IMR-90 (cell line): Measurements from ENCODE around the gene MARCHF2. TPM values are rescaled to one million over a fixed set of nuclear protein-coding genes. Genes with fewer than 3 reads are reported as not detected.

Experiments
- ATAC-seq: fragments of 200-7000 bp; cut with Tn5 transposase; 2 replicates; pipeline ENCODE4 v1.9.1; 2020; ENCODE audit warnings: low read depth, mild to moderate bottlenecking, moderate library complexity
- BruUV-seq: library from RNA; stranded (reverse); fragments of 400-500 nt; replicated peaks from 2 replicates; lab custom pipeline; 2021; lab: Mats Ljungman, UMichigan
- CTCF ChIA-PET: fragments of 300-600 bp; formaldehyde crosslinking; extraction: SDS; loops from one replicate; lab custom pipeline; 2021; ENCODE audit warnings: antibody characterized with exemption; lab: Yijun Ruan, JAX
- POLR2A ChIA-PET: fragments of 300-600 bp; sonication (Branson Sonifier 250); formaldehyde crosslinking; loops from one replicate; lab custom pipeline; 2022; ENCODE audit warnings: antibody characterized with exemption; ENCODE audit not compliant: unreplicated experiment; lab: Charles Lee
- DNase-seq: peaks from one replicate; pipeline ENCODE4 v3.0.0; 2013
- H2AFZ ChIP-seq: replicated peaks from 2 replicates; pipeline ENCODE3; 2013; ENCODE audit warnings: low read length, mild to moderate bottlenecking; ENCODE audit not compliant: poor library complexity
- H2AK5ac ChIP-seq: 2 replicates; pipeline ENCODE4 v1.6.1; 2013; ENCODE audit warnings: low read depth, low read length, inconsistent platforms
- H2AK9ac ChIP-seq: replicated peaks from 2 replicates; pipeline ENCODE3; 2013; ENCODE audit warnings: mild to moderate bottlenecking, low read depth, low read length, moderate library complexity; ENCODE audit not compliant: poor library complexity
- H2BK120ac ChIP-seq: 2 replicates; pipeline ENCODE4 v1.6.1; 2013; ENCODE audit warnings: low read depth, low read length, inconsistent platforms
- H2BK15ac ChIP-seq: 3 replicates; pipeline ENCODE4 v1.6.1; 2013; ENCODE audit warnings: low read depth, low read length, inconsistent platforms
- H2BK20ac ChIP-seq: 2 replicates; pipeline ENCODE4 v1.6.1; 2013; ENCODE audit warnings: low read depth, mild to moderate bottlenecking, inconsistent platforms, low read length, moderate library complexity
- H2BK5ac ChIP-seq: 2 replicates; pipeline ENCODE4 v1.6.1; 2013; ENCODE audit warnings: mild to moderate bottlenecking, low read depth, low read length, inconsistent platforms; ENCODE audit not compliant: poor library complexity, severe bottlenecking
- H3K14ac ChIP-seq: replicated peaks from 2 replicates; pipeline ENCODE4 v1.6.1; 2013; ENCODE audit warnings: low read depth, low read length, inconsistent platforms
- H3K18ac ChIP-seq: 2 replicates; pipeline ENCODE4 v1.6.1; 2013; ENCODE audit warnings: low read depth, low read length, control low read depth
- H3K23ac ChIP-seq: 2 replicates; pipeline ENCODE4 v1.6.1; 2013; ENCODE audit warnings: low read depth, low read length, inconsistent platforms
- H3K27ac ChIP-seq: 2 replicates; pipeline ENCODE4 v1.5.1; 2013; ENCODE audit warnings: mild to moderate bottlenecking, control low read depth, low read length; ENCODE audit not compliant: insufficient read depth
- H3K27me3 ChIP-seq: 2 replicates; pipeline ENCODE4 v1.6.1; 2013; ENCODE audit warnings: low read length; ENCODE audit not compliant: control insufficient read depth, insufficient read depth
- H3K36me3 ChIP-seq: 2 replicates; pipeline ENCODE4 v1.6.1; 2013; ENCODE audit warnings: low read length, mixed read lengths; ENCODE audit not compliant: control insufficient read depth, insufficient read depth
- H3K4ac ChIP-seq: 2 replicates; pipeline ENCODE4 v1.6.1; 2013; ENCODE audit warnings: low read depth, low read length, inconsistent platforms
- H3K4me1 ChIP-seq: 2 replicates; pipeline ENCODE4 v1.6.1; 2013; ENCODE audit warnings: low read length, mixed read lengths; ENCODE audit not compliant: control insufficient read depth, insufficient read depth
- H3K4me2 ChIP-seq: 2 replicates; pipeline ENCODE4 v1.6.1; 2013; ENCODE audit warnings: low read depth, mild to moderate bottlenecking, control low read depth, low read length, moderate library complexity
- H3K4me3 ChIP-seq: 2 replicates; pipeline ENCODE4 v1.5.1; 2013; ENCODE audit warnings: low read depth, mild to moderate bottlenecking, control low read depth, low read length, moderate library complexity; ENCODE audit not compliant: insufficient read depth
- H3K56ac ChIP-seq: 2 replicates; pipeline ENCODE4 v1.6.1; 2013; ENCODE audit warnings: low read length, inconsistent platforms; ENCODE audit not compliant: insufficient read depth; ENCODE audit errors: extremely low read depth
- H3K79me1 ChIP-seq, 2 experiments: 2 replicates each; pipeline ENCODE4 v1.6.1; 2013; ENCODE audit warnings: low read length in 2 of 2, inconsistent platforms in 1 of 2, low read depth in 1 of 2
- H3K9ac ChIP-seq: 2 replicates; pipeline ENCODE4 v1.6.1; 2013; ENCODE audit warnings: low read depth, low read length, control low read depth
- H3K9me1 ChIP-seq: 2 replicates; pipeline ENCODE4 v1.6.1; 2013; ENCODE audit warnings: low read length, inconsistent platforms; ENCODE audit not compliant: insufficient read depth
- H3K9me3 ChIP-seq: 2 replicates; pipeline ENCODE4 v1.6.1; 2013; ENCODE audit warnings: low read length; ENCODE audit not compliant: control insufficient read depth, insufficient read depth
- H4K20me1 ChIP-seq: 2 replicates; pipeline ENCODE4 v1.6.1; 2013; ENCODE audit warnings: low read length, inconsistent platforms; ENCODE audit not compliant: insufficient read depth
- H4K5ac ChIP-seq: 2 replicates; pipeline ENCODE4 v1.6.1; 2013; ENCODE audit warnings: mild to moderate bottlenecking, low read depth, low read length, control low read depth
- H4K8ac ChIP-seq, 2 experiments: 2 replicates each; pipeline ENCODE4 v1.6.1; 2013; ENCODE audit warnings: low read depth in 2 of 2, low read length in 2 of 2, control low read depth in 1 of 2, inconsistent platforms in 1 of 2
- H4K91ac ChIP-seq: 2 replicates; pipeline ENCODE4 v1.6.1; 2013; ENCODE audit warnings: low read depth, low read length, inconsistent platforms; ENCODE audit not compliant: insufficient read depth
- CEBPB ChIP-seq: IDR thresholded peaks from 2 replicates; pipeline ENCODE4 v1.6.1; 2012; ENCODE audit warnings: low read depth, low read length, improper control_type of control experiment
- CHD1 ChIP-seq: IDR thresholded peaks from 2 replicates; pipeline ENCODE4 v1.6.1; 2012; ENCODE audit warnings: low read depth, low read length, improper control_type of control experiment
- FOS ChIP-seq: fragments of 150-350 bp; IDR thresholded peaks from 2 replicates; pipeline ENCODE4 v1.6.1; 2016; ENCODE audit warnings: low read depth, low read length
- MAFK ChIP-seq: IDR thresholded peaks from 2 replicates; pipeline ENCODE4 v1.6.1; 2012; ENCODE audit warnings: low read depth, low read length, improper control_type of control experiment
- MAZ ChIP-seq: IDR thresholded peaks from 2 replicates; pipeline ENCODE4 v1.6.1; 2012; ENCODE audit warnings: low read depth, mild to moderate bottlenecking, low read length, improper control_type of control experiment, moderate library complexity, borderline replicate concordance
- RAD21 ChIP-seq: IDR thresholded peaks from 2 replicates; pipeline ENCODE4 v1.6.1; 2012; ENCODE audit warnings: low read length, improper control_type of control experiment
- RFX5 ChIP-seq: IDR thresholded peaks from 2 replicates; pipeline ENCODE4 v1.8.0; 2012; ENCODE audit warnings: low read depth, mild to moderate bottlenecking, low read length, moderate library complexity
- WGBS, 2 experiments: methylation state at CpG; one replicate each; pipeline versions ENCODE4 v1.1.5 to v1.1.7; 2013; ENCODE audit warnings: missing lambda C conversion rate in 2 of 2; ENCODE audit not compliant: insufficient read length in 1 of 2; ENCODE audit errors: extremely low coverage in 2 of 2; 5-methylcytosine and 5-hydroxymethylcytosine counted together
- dilution Hi-C: fragments of 300-500 bp; cut with HindIII; formaldehyde crosslinking; loops from one replicate; pipeline ENCODE4 v1.14.3; 2018; ENCODE audit warnings: low sequenced_read_pairs; ENCODE audit not compliant: unreplicated experiment
- in situ Hi-C: fragments of 300-500 bp; cut with MboI; formaldehyde crosslinking; loops from 3 replicates; pipeline ENCODE4 v1.14.3; 2019; ENCODE audit warnings: low sequenced_read_pairs, inconsistent platforms, mixed read lengths
- intact Hi-C: fragments of 100-400 bp; cut with micrococcal nuclease; formaldehyde crosslinking; loops from 2 replicates; pipeline ENCODE4 v1.10.0; 2022
- polyA plus RNA-seq, 3 experiments: library from polyadenylated mRNA; depleted of rRNA; stranded (reverse); fragments of >200 nt; gene quantifications; 2 replicates each; pipeline ENCODE4 v1.2.3, GENCODE V29; 2012; ENCODE audit warnings: low replicate concordance in 1 of 3
- total RNA-seq: library from RNA; depleted of rRNA; stranded (reverse); fragments of >200 nt; gene quantifications from 2 replicates; pipeline ENCODE4 v1.2.3, GENCODE V29; 2012
- TF ChIP-seq, protein P1 (sequence below): fragments of 150-350 bp; IDR thresholded peaks from 2 replicates; pipeline ENCODE4 v1.6.1; 2017; ENCODE audit warnings: mild to moderate bottlenecking, antibody characterized with exemption, low read length, low read depth

The MARCHF2 gene
- total and polyA plus RNA-seq, 2 of the 4 experiments (the other 2 are of a cell fraction): 33.8 to 58.8 TPM

DNA sequence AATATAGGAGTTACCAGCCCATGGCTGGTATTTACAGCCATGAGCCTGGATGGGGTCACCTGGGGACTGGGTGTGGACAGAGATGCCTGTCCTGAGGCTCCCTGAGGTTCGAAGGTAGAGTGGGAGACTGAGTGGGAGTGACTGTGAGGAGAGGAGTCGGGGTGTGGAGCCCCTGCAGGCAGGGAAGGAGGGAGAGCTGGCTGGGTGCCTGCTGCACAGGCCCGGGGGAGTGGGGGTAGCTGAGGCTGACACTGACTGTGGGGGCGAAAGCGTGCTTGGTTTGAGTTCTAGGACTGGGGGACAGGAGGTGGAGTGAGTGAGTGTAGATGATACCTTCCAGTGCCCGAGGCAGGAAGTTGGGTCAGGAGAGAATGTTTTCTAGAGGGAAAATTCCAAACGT, 15.8 kb upstream of the MARCHF2 start:
- no TSS peak for BruUV-seq

More for the DNA sequence above, 15.8 kb upstream of the MARCHF2 start:
- Histone ChIP-seq H3K18ac (no peak overlapping the region), H3K56ac (no peak overlapping the region), H3K79me1 (peaks cover 40 to 73% of the 10 kb centered on the region in 2 experiments), H4K20me1 (peaks cover 73% of the 10 kb centered on the region), H3K9me1 (peaks cover 27% of the 10 kb centered on the region), H3K27me3 (no peaks in the 10 kb centered on the region), H4K8ac (no peak overlapping the region), H3K4me3 (no peak overlapping the region), H2BK5ac (no peak overlapping the region), H3K4me2 (no peak overlapping the region), H4K5ac (no peak overlapping the region), H2AK5ac (peak overlapping the region; percentile 69), H3K27ac (no peak overlapping the region), H3K4ac (no peak overlapping the region), H2BK20ac (no peak overlapping the region), H2BK120ac (no peak overlapping the region), H2AK9ac (peak overlapping the region; percentile 58), H3K4me1 (peaks cover 11% of the 10 kb centered on the region), H3K23ac (no peak overlapping the region), H2AFZ (no peak overlapping the region), H3K14ac (0 out of 2 replicates have a peak overlapping the region, but pooled peaks have one; percentile 29), H3K9me3 (no peaks in the 10 kb centered on the region), H2BK15ac (no peak overlapping the region), H3K36me3 (peaks cover 14% of the 10 kb centered on the region), H3K9ac (no peak overlapping the region), H4K91ac (peak overlapping the region; percentile 15; the same call in 1 of the 2 replicates)
- WGBS, 2 experiments: 75% methylated on average over 2 of the region's 7 CpGs; no CpG with 5 or more reads in 1 of the 2 experiments
- no peak; the same call in 1 of the 2 replicates for ATAC-seq
- TF ChIP-seq FOS (no peak), RAD21 (no peak), CHD1 (no peak), MAFK (no peak), MAZ (no peak), CEBPB (no peak), RFX5 (no peak)
- TF ChIP-seq, protein P1, sequence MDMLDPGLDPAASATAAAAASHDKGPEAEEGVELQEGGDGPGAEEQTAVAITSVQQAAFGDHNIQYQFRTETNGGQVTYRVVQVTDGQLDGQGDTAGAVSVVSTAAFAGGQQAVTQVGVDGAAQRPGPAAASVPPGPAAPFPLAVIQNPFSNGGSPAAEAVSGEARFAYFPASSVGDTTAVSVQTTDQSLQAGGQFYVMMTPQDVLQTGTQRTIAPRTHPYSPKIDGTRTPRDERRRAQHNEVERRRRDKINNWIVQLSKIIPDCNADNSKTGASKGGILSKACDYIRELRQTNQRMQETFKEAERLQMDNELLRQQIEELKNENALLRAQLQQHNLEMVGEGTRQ: no peak
- CTCF ChIA-PET: no interaction called here
- POLR2A ChIA-PET: no interaction called here
- in situ Hi-C loops: loop anchor here (5.0 kb wide), 1 partner anchor 40 kb away; no protein-coding TSS in a partner anchor
- dilution Hi-C loops: no loop called here
- no peak for DNase-seq
- intact Hi-C loops: no loop called here
